HG03159 (cell line): Measurements from ENCODE around the gene COL15A1.
A peak's percentile ranks its signal among the peaks of the same experiment; 100 is the strongest.

ENCODE experiments used
- ATAC-seq: cut with Tn5 transposase; IDR thresholded peaks from one replicate; pipeline ENCODE4 v1.9.1; 2021; ENCODE audit warnings: mild to moderate bottlenecking, moderate library complexity; ENCODE audit not compliant: unreplicated experiment

The COL15A1 gene

DNA sequence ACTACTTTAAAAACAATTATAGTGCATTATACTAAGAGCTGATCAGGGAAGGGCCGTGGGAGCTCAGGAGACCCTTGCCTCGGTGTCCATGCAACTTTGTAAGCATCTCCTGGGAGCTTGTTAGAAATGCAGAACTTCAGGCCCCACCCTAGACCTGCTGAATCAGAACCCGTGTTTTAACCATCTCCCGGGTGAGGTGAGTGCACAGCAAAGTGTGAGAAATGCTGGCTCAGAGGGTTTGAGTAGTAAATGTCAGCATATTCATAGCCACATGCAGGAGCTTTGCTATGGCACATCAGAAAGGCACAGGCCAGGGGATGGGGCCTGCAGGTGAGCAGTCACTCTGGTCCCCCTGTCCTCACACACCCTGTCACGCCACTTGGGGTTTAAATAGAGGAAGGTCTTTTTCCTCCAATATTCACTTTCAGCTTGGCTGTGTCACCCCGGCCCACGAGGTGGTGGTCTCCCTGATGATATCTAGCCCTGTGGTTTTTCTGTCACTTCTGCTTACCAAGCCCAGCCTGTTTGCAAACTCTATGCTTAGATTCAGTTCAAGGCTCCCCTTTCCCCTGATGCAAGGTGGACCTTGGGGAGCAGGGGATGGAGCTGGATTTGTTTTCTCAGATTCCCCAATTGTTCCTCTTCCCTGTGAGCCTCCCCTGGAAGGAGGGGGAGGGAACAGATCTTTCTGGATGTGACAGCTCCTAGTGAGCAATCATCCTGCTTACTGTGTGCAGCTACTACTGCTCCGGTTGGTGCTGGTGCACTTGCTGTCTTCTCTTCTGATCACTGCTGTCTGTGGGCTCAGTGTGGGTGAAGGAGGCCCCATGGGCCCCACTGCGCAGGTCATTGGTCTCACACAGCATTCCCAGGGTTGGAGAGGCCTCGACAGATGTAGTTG is 109.4 kb downstream of the COL15A1 start:
- ATAC-seq, result no peak

GRCh38 chr9:99054581-99054980 is 110.9 kb downstream of the COL15A1 start:
- ATAC-seq, result no peak

GRCh38 chr9:99055384-99055783 is 111.7 kb downstream of the COL15A1 start:
- no peak for ATAC-seq

DNA sequence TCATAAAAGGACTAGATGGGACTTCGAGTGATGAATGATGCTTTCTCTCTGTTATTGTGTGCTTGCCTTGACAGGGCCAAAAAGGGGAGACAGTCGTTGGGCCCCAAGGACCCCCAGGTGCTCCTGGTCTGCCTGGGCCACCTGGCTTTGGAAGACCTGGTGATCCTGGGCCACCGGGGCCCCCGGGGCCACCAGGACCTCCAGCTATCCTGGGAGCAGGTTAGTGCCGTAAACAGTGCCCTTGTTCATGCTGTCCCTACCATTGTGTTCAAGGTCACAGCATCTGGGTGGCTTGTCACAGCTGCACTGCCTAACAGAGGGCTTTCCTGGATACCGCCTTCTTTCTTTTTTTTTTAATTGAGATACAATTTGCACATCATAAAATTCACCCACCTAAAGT is 112.5 kb downstream of the COL15A1 start:
- ATAC-seq, result no peak

GRCh38 chr9:99056886-99057664 is 113.4 kb downstream of the COL15A1 start:
- no peak for ATAC-seq

- ATAC-seq, result peak; percentile 73
Observed at GRCh38 chr9:99057665-99058625, 114.2 kb downstream of the COL15A1 start.

- peak; percentile 76 for ATAC-seq
Observed at GRCh38 chr9:99058964-99059921, 115.5 kb downstream of the COL15A1 start.

DNA sequence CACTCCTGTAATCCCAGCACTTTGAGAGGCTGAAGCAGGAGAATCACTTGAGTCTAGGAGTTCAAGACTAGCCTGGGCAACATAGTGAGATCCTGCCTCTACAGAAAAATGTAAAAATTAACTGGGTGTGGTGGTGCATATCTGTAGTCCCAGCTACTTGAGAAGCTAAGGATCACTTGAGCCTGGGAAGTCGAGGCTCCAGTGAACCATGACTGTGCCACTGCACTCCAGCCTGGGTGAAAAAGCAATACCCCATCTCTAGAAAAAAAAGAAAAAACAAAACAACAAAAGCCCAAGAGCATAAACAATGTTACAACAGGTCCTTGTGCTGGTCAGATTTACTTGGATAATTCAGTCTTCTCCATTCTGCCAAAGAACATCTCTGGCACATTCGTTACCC is 116.9 kb downstream of the COL15A1 start:
- no peak for ATAC-seq

GRCh38 chr9:99062549-99062948 is 118.8 kb downstream of the COL15A1 start:
- ATAC-seq, result no peak

DNA sequence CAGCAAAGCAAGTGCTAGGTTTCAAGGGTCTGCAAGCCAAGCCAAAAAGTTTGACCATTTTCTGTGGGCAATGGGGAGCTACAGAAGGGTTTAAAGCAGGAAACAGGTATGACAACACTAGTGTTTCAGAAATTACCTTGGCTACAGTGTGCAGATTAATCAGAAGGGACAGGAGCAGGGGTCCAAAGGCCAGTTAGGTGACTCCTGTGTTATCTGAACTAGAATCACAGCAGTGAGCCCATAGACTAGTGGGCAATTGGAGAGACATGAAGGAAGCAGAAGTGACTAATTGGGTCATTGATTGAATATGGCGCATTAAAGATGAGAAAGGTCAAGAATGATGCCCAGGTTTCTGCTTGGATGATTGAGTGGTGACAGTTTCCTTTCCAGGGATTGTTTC is 119.8 kb downstream of the COL15A1 start:
- ATAC-seq, result no peak

DNA sequence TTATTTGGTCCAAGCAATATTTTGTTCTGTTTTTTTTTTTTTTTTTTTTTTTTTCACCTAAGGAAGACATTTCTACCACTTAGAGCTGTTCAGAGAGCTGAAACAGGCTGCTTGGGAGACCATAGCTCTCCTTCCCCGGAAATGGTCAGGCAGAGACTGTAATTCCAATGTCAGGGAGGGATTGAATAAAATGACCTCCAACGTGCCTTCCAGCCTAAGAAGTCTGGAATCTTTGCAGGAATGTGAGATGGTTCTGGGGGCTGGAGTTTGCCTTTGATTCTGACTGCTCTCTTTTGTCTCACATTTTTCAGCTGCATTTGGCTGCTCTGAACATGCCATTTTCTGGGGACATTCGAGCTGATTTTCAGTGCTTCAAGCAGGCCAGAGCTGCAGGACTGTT is 122.9 kb downstream of the COL15A1 start:
- no peak for ATAC-seq

DNA sequence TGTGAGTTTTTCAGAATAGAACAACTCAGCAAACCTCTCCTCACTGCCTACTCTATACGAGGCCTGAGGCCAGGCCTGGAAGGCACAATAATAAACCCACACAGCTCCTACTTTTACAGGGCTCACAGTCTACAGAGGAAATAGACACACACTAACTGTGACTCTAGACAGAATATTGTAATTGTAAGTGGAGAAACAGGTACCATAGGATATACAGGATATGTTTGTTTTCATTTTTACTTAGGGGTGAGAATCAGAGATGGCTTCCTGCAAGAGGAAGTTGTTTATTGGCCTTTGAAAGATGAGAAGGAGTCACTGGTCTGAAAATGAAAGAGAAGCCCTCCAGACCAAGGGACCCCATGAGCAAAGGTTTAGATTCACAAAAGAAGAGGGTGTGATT is 125.4 kb downstream of the COL15A1 start:
- no peak for ATAC-seq

DNA sequence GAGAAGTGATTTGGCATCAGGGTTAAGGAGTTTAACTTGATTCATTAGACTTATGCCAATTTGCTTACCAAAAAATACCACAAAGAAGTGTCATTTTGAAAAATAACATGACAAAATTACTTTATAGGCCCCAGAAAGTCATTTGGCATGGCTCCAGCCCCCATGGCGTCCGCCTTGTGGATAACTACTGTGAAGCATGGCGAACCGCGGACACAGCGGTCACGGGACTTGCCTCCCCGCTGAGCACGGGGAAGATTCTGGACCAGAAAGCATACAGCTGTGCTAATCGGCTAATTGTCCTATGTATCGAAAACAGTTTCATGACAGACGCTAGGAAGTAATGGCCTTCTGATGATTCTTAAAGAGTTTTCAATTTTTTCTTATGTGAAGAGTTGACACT is 125.8 kb downstream of the COL15A1 start:
- no peak for ATAC-seq

DNA sequence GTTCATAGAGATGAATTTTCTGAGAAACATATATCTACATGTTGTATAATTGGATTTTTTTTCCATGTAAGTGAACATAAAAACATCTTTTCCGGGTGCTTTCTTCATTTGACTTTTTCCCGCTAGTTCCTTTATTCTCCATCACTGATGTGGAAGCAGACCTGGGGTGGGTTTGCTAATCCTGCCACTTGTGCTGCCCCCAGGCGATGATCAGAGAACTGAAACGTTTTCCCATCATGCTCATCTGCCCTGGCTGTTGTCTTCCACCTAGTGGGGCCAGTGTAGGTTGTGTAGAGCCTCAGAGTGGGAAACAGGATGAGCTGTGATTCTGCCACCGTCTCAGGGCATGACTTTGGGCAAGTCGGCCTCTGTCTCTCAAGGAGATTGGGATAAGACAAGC is 127.0 kb downstream of the COL15A1 start:
- no peak for ATAC-seq

DNA sequence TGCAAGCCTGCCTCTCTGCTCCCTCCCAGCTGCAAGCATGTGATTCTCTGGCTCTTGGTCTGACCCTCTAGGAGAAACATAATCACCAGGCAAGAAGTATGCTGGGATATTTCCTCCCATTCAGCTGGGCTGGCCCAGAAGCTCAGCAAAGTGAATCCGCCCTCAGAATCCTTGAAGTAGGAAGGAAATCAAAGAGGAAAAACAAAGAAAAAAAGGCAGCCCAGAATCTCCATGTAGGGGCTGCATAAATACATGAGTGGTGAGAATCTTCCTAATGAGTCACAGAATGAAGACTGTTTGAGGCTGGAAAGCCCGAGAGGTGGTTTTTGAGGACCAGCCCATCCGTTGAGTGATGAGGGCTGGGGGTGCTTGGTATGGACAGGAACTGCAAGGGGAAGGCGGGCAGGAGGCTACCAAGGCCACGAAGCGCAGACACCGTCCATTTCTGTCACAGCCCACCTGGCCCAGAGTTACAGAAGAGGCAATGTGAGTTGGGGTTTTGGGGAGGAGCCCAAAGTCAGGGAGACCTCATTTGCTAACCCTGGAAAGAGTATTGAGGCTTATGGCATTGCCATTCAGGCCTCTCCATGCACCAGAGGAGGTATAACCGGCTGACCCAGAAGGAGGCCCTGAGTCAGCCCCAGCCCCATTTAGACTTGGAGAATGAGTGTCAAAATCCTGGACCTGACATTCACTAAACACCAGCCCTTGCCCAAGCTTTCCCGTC is 127.8 kb downstream of the COL15A1 start:
- no peak for ATAC-seq

DNA sequence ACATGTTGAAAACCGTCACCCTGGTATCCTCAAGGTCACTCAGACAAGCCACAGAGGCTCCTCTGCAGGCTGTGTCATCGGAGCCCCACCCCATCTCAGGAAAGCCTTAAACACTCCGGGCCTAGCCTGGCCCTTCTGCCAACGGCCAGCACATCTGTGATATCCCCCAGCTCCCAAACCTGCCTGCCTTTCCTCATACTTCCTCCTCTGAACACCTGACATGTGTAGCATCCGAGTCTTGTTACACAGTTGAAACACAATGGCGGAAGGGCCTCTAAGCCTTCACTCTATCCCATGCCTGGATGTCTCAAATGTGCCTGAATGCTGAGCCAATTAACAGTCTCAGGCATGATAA is 128.3 kb downstream of the COL15A1 start:
- no peak for ATAC-seq

DNA sequence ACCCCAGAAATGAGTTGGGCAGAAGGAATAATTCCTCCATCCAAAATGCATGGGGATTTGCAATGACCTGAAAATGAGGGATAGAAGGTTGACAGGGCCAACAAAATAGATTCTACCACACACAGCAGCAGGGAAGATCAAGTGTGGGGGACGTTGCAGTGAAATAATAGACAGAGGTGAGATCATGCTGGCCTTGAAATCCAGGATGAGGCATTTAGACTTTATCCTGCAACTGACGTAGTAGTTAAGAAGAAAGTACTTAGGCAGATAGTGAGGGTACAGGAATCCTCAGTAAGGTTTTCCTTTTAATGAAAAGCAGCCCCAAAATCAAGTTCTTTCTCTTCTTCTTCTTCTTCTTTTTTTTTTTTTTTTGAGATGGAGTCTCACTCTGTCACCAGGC is 129.6 kb downstream of the COL15A1 start:
- ATAC-seq, result no peak

- ATAC-seq, result no peak
Observed at GRCh38 chr9:99073985-99074901, 130.5 kb downstream of the COL15A1 start.
